Measurements from ENCODE around the gene IFIH1. TPM values are rescaled to one million over a fixed set of nuclear protein-coding genes. Genes with fewer than 3 reads are reported as not detected.

Gene IFIH1
- total and polyA plus RNA-seq, 2 of the 8 experiments (the other 6 are each of a cell fraction or from before 2014, with no cell fraction given) = 0.32 to 2.0 TPM

- H2BK15ac ChIP-seq (ENCODE audit: low read length) = no peak overlapping the region
- no peak overlapping the region for H4K5ac ChIP-seq (ENCODE audit: insufficient read length, low read depth, low read length)
- no peaks in the 10 kb centered on the region for H3K4me1 ChIP-seq (replicated peaks in 1 of 4; ENCODE audit: control insufficient read depth in 3 of 4, insufficient read depth in 4 of 4, low read length in 3 of 4)
- no peak overlapping the region for H3K14ac ChIP-seq (ENCODE audit: insufficient read length)
- H3K27ac ChIP-seq (ENCODE audit: low read depth, low read length) = no peak overlapping the region
- no peaks in the 10 kb centered on the region for H4K20me1 ChIP-seq (replicated peaks in 1 of 2; ENCODE audit: control insufficient read depth in 1 of 2, insufficient read depth in 2 of 2, low read length in 2 of 2)
- H2AK5ac ChIP-seq (ENCODE audit: low read depth, low read length) = no peak overlapping the region
- H3K4me2 ChIP-seq (ENCODE audit: insufficient read depth in 1 of 2, low read depth in 2 of 2, low read length in 2 of 2) = no peak overlapping the region
- no peaks in the 10 kb centered on the region for H3K79me2 ChIP-seq (ENCODE audit: control insufficient read depth in 1 of 2, insufficient read depth in 2 of 2, low read length in 2 of 2)
- no peak overlapping the region for H2BK12ac ChIP-seq (ENCODE audit: low read depth, low read length)
- WGBS, 2 experiments (ENCODE audit: extremely low coverage in 1 of 2, insufficient coverage in 1 of 2, insufficient read length in 1 of 2, insufficient replicate concordance in 2 of 2, low coverage in 1 of 2, low lambda C conversion rate in 2 of 2, missing lambda C conversion rate in 1 of 2) = 88% methylated on average over 1 of the region's 1 CpG; no CpG with 5 or more reads in 1 of the 2 experiments
- H3K4me3 ChIP-seq (ENCODE audit: extremely low read depth in 1 of 4, insufficient read depth in 2 of 4, low read depth in 3 of 4, low read length in 4 of 4) = no peak overlapping the region
- H2BK120ac ChIP-seq (replicated peaks; ENCODE audit: low read depth, low read length) = no peak overlapping the region
- H3K79me1 ChIP-seq (ENCODE audit: low read depth, low read length) = no peaks in the 10 kb centered on the region
- H2AFZ ChIP-seq (ENCODE audit: low read length) = no peak overlapping the region
- no peak overlapping the region for H2BK5ac ChIP-seq (ENCODE audit: low read depth, low read length)
- no peak overlapping the region for H2BK20ac ChIP-seq (ENCODE audit: low read length)
- H3K18ac ChIP-seq (ENCODE audit: extremely low read depth, low read length) = no peak overlapping the region
- H3K27me3 ChIP-seq (replicated peaks in 1 of 4; ENCODE audit: control insufficient read depth in 3 of 4, extremely low read depth in 1 of 4, insufficient read depth in 3 of 4, low read length in 3 of 4) = no peaks in the 10 kb centered on the region
- H3K9me3 ChIP-seq (ENCODE audit: insufficient read depth in 2 of 2, low read depth in 1 of 2, low read length in 1 of 2) = no peaks in the 10 kb centered on the region
- H4K8ac ChIP-seq (ENCODE audit: extremely low read depth, insufficient read depth, low read length) = no peak overlapping the region
- H3K56ac ChIP-seq (replicated peaks; ENCODE audit: insufficient read length, low read depth, low read length) = no peak overlapping the region
- FAIRE-seq = no peak
- POLR2A ChIA-PET (ENCODE audit: partially characterized antibody) = no interaction called here
- H3K36me3 ChIP-seq (ENCODE audit: control insufficient read depth in 2 of 4, insufficient read depth in 4 of 4, low read length in 3 of 4) = no peaks in the 10 kb centered on the region
- no peak overlapping the region for H4K91ac ChIP-seq (replicated peaks; ENCODE audit: insufficient read length, low read length)
- H3K23me2 ChIP-seq (ENCODE audit: low read depth, low read length) = no peaks in the 10 kb centered on the region
- no peak for TF ChIP-seq POLR2A (IDR thresholded peaks at IDR 0.05; ENCODE audit: control extremely low read depth in 1 of 2, low read depth in 2 of 2, low read length in 2 of 2)
- TF ChIP-seq, protein P1, sequence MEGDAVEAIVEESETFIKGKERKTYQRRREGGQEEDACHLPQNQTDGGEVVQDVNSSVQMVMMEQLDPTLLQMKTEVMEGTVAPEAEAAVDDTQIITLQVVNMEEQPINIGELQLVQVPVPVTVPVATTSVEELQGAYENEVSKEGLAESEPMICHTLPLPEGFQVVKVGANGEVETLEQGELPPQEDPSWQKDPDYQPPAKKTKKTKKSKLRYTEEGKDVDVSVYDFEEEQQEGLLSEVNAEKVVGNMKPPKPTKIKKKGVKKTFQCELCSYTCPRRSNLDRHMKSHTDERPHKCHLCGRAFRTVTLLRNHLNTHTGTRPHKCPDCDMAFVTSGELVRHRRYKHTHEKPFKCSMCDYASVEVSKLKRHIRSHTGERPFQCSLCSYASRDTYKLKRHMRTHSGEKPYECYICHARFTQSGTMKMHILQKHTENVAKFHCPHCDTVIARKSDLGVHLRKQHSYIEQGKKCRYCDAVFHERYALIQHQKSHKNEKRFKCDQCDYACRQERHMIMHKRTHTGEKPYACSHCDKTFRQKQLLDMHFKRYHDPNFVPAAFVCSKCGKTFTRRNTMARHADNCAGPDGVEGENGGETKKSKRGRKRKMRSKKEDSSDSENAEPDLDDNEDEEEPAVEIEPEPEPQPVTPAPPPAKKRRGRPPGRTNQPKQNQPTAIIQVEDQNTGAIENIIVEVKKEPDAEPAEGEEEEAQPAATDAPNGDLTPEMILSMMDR (IDR thresholded peaks at IDR 0.05; ENCODE audit: control extremely low read depth in 1 of 3, insufficient read depth in 1 of 3, low read depth in 1 of 3, low read length in 3 of 3) = peak in 1 of 3 experiments; percentile 18; a peak in 2 of 4 replicates
- H3K9ac ChIP-seq (replicated peaks in 1 of 4; ENCODE audit: extremely low read depth in 1 of 4, low read depth in 3 of 4, low read length in 3 of 4) = no peak overlapping the region
- CTCF ChIA-PET (ENCODE audit: partially characterized antibody) = interaction anchor here (0.7 to 6.4 kb wide), 12 partner anchors 8 to 261 kb away, joined by 3 to 55 read pairs (median 3); partner anchors contain the start of gene GCG
- DNase-seq (ENCODE audit: low read depth in 1 of 2, low spot score in 2 of 2) = no peak
- H3K4ac ChIP-seq (replicated peaks; ENCODE audit: insufficient read length, low read depth, low read length) = no peak overlapping the region
- no peak overlapping the region for H3K23ac ChIP-seq (ENCODE audit: insufficient read length)
These were observed 37.8 kb downstream of the IFIH1 start for GRCh38 chr2:162280654-162281053.

Data from H1 (cell line).